ENCODE data around the gene SUGP2.

Gene SUGP2

GRCh38 chr19:19033426-19034203 is at the start of gene SUGP2, which contains the start of gene ARMC6:
Gene SUGP2 (minus strand): TSS chr19:19033517. CDS start chr19:19031071, 2,446 bp downstream.
Gene ARMC6 (plus strand): TSS chr19:19033603. CDS start chr19:19034210, 607 bp downstream.
- TF ChIP-seq TEAD4 (IDR thresholded peaks at IDR 0.05) (peak; percentile 39; the same call in 1 of the 2 replicates), EGR1 (IDR thresholded peaks at IDR 0.05) (0 out of 2 replicates have a peak, but pooled peaks have one; percentile 24), ZBTB7A (IDR thresholded peaks at IDR 0.05; ENCODE audit: low read depth) (peak; percentile 70; the same call in 1 of the 2 replicates), TAF1 (IDR thresholded peaks at IDR 0.05; ENCODE audit: low read depth) (peak; percentile 38; the same call in 1 of the 2 replicates), USF1 (IDR thresholded peaks at IDR 0.05) (peak; percentile 80), CEBPB (IDR thresholded peaks at IDR 0.05) (peak; percentile 91), CREB1 (IDR thresholded peaks at IDR 0.05; ENCODE audit: low read depth) (no peak), TCF12 (IDR thresholded peaks at IDR 0.05; ENCODE audit: low read depth) (peak; percentile 74; the same call in 1 of the 2 replicates), NFIC (IDR thresholded peaks at IDR 0.05) (no peak), YY1 (IDR thresholded peaks at IDR 0.05; ENCODE audit: low read depth) (0 out of 2 replicates have a peak, but pooled peaks have one; percentile 20)
- TF ChIP-seq, protein P1, sequence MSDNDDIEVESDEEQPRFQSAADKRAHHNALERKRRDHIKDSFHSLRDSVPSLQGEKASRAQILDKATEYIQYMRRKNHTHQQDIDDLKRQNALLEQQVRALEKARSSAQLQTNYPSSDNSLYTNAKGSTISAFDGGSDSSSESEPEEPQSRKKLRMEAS (IDR thresholded peaks at IDR 0.05), result peak; percentile 100
- TF ChIP-seq, protein P2, sequence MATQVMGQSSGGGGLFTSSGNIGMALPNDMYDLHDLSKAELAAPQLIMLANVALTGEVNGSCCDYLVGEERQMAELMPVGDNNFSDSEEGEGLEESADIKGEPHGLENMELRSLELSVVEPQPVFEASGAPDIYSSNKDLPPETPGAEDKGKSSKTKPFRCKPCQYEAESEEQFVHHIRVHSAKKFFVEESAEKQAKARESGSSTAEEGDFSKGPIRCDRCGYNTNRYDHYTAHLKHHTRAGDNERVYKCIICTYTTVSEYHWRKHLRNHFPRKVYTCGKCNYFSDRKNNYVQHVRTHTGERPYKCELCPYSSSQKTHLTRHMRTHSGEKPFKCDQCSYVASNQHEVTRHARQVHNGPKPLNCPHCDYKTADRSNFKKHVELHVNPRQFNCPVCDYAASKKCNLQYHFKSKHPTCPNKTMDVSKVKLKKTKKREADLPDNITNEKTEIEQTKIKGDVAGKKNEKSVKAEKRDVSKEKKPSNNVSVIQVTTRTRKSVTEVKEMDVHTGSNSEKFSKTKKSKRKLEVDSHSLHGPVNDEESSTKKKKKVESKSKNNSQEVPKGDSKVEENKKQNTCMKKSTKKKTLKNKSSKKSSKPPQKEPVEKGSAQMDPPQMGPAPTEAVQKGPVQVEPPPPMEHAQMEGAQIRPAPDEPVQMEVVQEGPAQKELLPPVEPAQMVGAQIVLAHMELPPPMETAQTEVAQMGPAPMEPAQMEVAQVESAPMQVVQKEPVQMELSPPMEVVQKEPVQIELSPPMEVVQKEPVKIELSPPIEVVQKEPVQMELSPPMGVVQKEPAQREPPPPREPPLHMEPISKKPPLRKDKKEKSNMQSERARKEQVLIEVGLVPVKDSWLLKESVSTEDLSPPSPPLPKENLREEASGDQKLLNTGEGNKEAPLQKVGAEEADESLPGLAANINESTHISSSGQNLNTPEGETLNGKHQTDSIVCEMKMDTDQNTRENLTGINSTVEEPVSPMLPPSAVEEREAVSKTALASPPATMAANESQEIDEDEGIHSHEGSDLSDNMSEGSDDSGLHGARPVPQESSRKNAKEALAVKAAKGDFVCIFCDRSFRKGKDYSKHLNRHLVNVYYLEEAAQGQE (IDR thresholded peaks at IDR 0.05; ENCODE audit: low read depth), result no peak

- TF ChIP-seq TEAD4 (IDR thresholded peaks at IDR 0.05) (no peak), RAD21 (IDR thresholded peaks at IDR 0.05; ENCODE audit: low read depth) (no peak), ZBTB7A (IDR thresholded peaks at IDR 0.05; ENCODE audit: low read depth) (no peak), TAF1 (IDR thresholded peaks at IDR 0.05; ENCODE audit: low read depth) (no peak), EGR1 (IDR thresholded peaks at IDR 0.05) (no peak), CEBPB (IDR thresholded peaks at IDR 0.05) (no peak), USF1 (IDR thresholded peaks at IDR 0.05) (no peak), TCF12 (IDR thresholded peaks at IDR 0.05; ENCODE audit: low read depth) (no peak), FOXM1 (IDR thresholded peaks at IDR 0.05; ENCODE audit: borderline replicate concordance, low read depth) (no peak), EP300 (IDR thresholded peaks at IDR 0.05; ENCODE audit: borderline replicate concordance) (no peak), CREB1 (IDR thresholded peaks at IDR 0.05; ENCODE audit: low read depth) (no peak), NFIC (IDR thresholded peaks at IDR 0.05) (no peak)
- TF ChIP-seq, protein P2 (IDR thresholded peaks at IDR 0.05; ENCODE audit: low read depth), result no peak
These were observed 48.4 kb upstream of the SUGP2 start for GRCh38 chr19:19081642-19082151.

- TF ChIP-seq CREB1 (IDR thresholded peaks at IDR 0.05; ENCODE audit: low read depth) (no peak), EP300 (IDR thresholded peaks at IDR 0.05; ENCODE audit: borderline replicate concordance) (no peak), ZBTB7A (IDR thresholded peaks at IDR 0.05; ENCODE audit: low read depth) (no peak), YY1 (IDR thresholded peaks at IDR 0.05; ENCODE audit: low read depth) (no peak), RAD21 (IDR thresholded peaks at IDR 0.05; ENCODE audit: low read depth) (no peak), USF1 (IDR thresholded peaks at IDR 0.05) (no peak), EGR1 (IDR thresholded peaks at IDR 0.05) (no peak), CEBPB (IDR thresholded peaks at IDR 0.05) (no peak), NFIC (IDR thresholded peaks at IDR 0.05) (no peak)
- TF ChIP-seq, protein P1 (IDR thresholded peaks at IDR 0.05), result no peak
- TF ChIP-seq, protein P2 (IDR thresholded peaks at IDR 0.05; ENCODE audit: low read depth), result no peak
These were observed 46.3 kb upstream of the SUGP2 start for GRCh38 chr19:19079571-19079970.

Data from Ishikawa (cell line).